GM19240 (cell line): ENCODE results near the gene CD36.
"Not testable (repeated sequence)": the region's sequence is repeated elsewhere in the genome, so short reads cannot be mapped to it uniquely, and the experiment has no call there.

Source experiments
- DNase-seq: peaks from one replicate; pipeline ENCODE4 v3.0.0; 2011; ENCODE audit warnings: low spot score; ENCODE audit not compliant: insufficient read length

Gene CD36

GRCh38 chr7:80651471-80651870, 13.0 kb downstream of the CD36 start:
- DNase-seq: no peak

DNA sequence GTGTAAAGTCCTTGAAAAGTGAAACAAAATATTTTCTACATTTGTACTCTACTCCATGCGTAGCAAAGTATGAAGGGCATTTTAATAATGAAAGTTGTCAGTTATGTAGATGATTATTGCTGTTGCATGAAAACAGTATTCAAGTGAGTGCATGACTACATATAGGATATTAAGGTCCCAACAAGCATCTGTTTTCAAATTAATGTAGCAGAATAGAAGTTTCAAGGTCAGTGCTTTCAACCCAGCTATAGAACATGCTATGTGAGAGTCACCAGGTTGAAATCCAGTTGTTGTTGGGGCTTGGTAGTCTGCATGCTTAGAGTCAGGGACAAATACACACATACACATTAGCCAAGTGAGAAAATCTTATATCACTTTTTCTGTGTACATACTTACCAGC, 14.8 kb downstream of the CD36 start:
- no peak for DNase-seq

DNA sequence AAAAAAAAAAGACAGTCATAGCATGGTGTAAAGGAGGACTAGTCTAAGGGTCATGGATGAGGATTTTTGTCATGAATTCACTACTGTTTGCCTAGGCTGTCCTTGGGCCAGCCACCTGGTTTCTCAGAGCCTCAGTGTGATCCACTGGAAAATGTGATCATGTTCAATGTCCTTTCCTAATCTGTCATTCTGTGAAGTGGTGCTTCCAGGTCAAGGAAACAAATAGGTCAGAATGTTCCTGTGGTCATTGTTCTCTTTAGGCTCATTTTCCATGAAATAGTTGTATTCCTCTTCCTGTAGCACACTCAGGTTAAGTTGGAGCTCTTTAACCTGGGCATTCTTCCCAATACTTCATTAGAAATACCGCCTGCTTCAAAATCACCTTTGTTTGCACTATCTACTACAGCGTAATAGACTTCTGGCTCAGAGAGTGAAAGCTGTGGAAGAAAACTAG, 16.5 kb downstream of the CD36 start:
- DNase-seq: no peak

DNA sequence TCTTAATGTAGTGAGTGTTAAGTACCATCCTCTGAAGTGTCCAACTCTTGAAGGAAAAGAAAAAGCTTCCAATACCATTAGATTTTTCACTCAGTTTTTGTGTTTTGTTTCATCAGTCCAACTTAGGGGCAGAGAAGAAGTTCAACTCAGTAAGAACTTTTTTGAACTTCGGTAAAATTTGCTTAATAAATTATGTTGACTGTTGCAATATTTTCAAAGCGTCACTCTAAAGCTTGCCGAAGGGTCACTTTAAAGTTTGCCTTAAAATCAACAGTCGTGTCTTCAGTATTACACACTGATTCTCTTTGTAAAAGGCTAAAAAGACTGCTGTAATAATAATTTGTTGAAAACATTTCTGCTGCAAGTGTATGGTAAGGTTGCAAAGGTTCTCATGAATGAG, 17.6 kb downstream of the CD36 start:
- no peak for DNase-seq

DNA sequence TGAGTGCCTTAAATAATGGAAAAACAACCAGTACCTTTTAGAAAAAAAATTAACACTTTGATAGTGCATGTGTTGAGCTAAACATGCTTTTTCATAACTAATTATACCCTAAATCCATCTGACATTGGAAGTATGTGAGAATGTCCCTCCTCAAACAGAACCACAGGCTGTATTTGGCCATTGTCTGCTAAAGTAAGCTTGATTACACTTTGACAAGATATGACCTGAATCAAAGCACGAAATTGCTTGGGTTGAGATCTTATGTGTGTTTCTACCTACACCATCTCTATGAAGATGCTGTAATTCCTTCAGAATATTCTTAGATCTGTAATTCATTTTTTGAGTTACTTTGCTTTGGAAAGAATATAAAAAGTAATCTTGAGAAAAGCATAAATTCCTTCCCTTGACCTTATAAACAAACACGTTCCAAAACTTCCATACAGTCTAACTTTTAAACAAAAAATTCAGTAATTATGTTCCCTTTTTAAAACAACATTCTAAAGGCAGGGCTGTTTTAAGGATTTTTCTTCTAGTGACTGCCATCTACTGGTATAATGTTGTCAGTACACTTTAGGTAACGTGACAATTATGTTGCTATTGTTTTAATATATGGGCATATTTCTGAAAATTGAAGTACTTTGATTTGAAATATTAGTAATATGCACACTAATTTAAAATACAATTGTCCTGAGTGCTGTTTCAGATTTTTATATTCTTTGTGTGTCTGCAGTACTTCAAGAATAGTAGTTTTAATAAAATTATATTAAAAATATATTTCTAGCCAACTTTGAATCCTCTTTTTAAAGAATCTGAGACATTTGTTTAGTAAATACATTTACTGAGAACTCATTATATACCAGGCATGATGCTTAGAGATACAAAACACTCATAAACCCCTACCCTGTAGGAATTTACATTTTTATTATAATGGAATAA, 20.9 kb downstream of the CD36 start:
- no peak for DNase-seq

DNA sequence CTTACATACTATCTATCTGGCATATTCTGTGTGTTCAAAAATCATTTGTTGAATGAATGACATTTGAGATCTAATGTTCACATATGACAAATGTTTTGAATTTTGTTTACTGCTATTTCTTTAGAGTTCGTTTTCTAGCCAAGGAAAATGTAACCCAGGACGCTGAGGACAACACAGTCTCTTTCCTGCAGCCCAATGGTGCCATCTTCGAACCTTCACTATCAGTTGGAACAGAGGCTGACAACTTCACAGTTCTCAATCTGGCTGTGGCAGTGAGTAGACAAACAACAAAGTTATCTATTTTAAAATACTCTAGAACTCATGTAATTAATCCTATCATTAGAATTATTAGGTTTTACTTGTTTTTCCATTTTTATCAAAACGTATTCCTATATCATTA, 22.5 kb downstream of the CD36 start:
- no peak for DNase-seq

DNA sequence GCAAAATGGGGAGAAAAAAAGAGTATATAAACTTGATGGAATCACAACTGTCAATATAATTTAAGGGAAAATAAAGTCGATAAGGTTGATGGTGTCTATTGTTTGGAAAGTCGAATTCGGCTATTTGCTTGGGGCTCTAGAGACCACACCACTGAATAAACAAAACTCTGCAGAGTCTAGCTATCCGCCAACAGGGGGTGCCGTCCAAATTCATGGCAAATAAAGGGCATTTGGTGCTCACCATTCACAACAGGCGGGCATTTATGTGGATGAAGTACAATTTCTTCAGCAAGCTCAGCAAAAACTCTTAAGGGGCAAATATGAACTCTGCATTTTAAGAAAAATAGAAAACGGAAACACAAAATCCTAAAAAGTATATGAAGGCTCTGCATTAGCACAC, 23.3 kb downstream of the CD36 start:
- DNase-seq: no peak

DNA sequence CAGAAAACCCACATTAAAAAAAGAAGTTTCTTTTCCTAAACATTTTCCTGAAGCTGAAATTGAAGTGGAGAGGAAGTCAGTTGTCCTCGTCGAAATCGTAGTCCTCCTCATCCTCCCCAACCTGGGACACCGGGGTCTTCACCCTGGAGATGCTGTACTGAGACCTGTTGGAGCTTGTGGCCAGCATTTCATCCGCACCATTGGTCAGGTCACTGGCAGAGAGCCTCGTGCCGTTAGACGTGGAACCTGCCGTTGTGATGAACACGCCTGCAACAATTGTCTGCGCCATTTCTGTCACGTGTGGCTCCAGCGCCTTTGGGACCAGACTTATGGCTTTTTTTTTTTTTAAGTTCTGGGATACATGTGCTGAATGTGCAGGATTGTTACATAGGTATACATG, 23.8 kb downstream of the CD36 start:
- no peak for DNase-seq

DNA sequence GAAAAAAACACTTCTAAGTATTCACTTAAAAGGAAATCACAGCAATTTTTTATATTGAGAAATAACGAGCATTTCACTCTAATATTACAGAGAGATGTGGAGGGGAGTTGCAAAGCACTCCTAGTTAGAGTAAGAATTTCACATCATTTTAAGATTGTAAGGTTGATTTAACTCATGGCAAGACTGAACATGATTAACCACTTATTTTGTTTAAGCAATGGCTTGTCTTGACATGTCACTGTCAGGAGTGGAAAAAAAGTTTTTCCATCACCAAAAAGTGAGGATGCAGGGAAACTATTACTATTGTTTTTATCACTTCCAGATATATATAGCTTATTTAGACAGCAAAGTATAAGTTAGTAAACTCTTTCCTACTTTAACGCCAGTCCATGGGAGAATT, 27.1 kb downstream of the CD36 start:
- no peak for DNase-seq

DNA sequence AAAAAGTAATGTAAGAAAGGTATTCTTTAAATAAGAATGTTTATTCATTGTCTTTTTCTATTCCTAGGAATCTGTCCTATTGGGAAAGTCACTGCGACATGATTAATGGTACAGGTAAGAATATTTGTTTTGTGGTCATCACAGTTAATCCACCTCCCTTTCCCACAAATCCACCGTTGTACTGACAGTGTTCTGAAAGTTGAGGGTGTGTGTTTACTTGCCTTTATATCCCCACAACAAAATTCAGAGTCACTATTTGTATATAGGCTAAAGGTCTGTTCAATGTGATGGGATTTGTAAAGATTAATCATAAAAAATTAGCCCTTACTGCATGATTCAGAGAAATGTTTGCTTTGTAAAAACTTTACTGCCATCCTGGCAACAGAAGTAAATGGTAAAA, 27.9 kb downstream of the CD36 start:
- no peak for DNase-seq

DNA sequence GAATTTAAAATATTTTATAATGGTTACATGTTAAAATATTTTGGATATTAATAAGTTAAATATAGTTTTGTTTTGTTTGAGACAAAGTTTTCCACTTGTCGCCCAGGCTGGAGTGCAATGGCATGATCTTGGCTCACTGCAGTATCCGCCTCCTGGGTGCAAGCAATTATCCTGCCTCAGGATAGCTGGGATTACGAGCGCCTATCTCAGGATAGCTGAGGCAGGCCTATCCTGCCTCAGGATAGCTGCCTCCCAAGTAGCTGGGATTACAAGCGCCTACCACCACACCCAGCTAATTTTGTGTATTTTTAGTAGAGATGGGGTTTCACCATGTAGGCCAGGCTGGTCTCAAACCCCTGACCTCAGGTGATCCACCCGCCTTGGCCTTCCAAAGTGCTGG, 30.9 kb downstream of the CD36 start:
- DNase-seq: not testable (repeated sequence)

DNA sequence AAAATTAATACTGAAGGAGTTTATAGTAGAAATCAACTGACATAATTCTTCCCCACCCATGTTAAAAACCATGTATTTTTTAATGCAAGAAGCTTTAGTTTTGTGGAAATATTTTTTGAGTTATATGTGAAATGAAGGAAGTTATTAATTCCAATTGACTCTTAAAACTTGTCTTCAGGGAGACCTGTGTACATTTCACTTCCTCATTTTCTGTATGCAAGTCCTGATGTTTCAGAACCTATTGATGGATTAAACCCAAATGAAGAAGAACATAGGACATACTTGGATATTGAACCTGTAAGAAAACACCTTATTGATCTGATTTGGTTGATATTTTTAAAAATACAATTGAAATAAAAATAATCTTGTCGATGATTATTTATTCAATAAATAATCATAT, 33.3 kb downstream of the CD36 start:
- no peak for DNase-seq

DNA sequence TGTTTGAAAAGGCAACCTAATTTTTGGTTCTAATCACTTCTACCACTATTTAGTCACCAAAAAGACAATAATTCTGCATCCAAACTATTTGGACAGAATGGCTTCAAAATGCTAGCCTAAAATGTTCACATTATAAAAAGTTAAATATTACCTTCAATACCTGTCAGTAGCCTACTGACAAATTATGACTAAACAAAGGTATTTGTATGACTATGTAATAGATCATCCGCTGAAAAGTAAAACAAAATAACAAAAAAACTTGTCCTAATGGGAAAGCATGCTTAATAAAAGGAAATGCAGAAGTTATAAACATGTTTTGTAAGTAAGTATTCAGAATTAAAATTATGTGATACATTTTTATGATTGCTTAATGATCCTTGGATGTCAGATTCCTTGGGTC, 36.6 kb downstream of the CD36 start:
- DNase-seq: no peak

GRCh38 chr7:80676404-80676803, 38.0 kb downstream of the CD36 start:
- no peak for DNase-seq

GRCh38 chr7:80677629-80678028, 39.2 kb downstream of the CD36 start:
- DNase-seq: no peak

GRCh38 chr7:80678707-80679106, 40.3 kb downstream of the CD36 start:
- DNase-seq: no peak

- DNase-seq: no peak
Measured at GRCh38 chr7:80679921-80680907, 41.8 kb downstream of the CD36 start.

DNA sequence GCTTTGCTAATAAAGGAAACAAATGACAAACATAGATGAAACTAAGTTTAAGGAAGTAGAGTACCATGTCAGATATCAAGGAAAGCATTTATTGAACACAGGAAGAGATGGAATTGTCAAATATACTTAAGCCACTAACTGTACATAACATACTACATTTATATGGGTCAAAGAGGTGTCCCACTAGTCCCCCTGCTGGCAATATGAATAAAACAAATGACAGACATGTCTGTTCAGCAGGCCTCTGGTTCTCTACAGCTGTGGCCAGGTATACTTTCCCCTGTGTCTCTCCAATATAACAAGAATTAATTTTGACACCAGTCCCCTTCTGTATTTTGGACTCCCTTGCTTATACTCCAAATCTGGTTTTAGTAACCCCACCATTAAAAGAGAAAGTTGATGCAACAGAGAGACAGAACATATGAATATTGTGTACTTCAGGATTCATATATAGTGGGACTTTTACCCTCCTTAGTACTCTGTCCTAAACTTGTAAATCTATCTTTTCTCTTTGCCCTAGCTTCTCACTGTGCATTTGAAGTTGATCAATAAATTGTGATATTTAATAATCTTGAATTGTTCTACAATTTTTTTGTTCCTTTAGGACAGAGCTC, 42.9 kb downstream of the CD36 start:
- no peak for DNase-seq

DNA sequence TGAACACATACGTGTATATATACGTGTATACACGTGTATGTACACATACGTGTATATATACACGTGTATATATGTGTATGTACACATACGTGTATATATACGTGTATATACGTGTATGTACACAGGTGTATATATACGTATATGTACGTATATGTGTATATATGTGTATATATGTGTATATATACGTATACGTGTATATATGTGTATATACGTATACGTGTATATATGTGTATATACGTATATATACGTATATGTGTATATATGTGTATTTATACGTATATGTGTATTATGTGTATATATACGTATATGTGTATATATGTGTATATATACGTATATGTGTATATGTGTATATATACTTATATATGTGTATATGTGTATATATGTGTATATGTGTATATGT, 44.3 kb downstream of the CD36 start:
- no peak for DNase-seq

- DNase-seq: no peak
Measured at GRCh38 chr7:80686576-80686975, 48.1 kb downstream of the CD36 start.

- DNase-seq: no peak
Measured at GRCh38 chr7:80699045-80699638, 60.7 kb downstream of the CD36 start.
